Astrocyte (in vitro differentiated cells and primary cell): ENCODE data around the gene CD276. TPM values are rescaled to one million over a fixed set of nuclear protein-coding genes. Genes with fewer than 3 reads are reported as not detected.

Source experiments
- DNase-seq: peaks from one replicate; pipeline ENCODE4 v3.0.0-alpha.2; 2010; ENCODE audit warnings: low read depth
- FAIRE-seq: peaks from 2 replicates; lab custom pipeline; 2011; peaks lifted over from hg19 to GRCh38; lab: Jason Lieb, UNC
- H2AFZ ChIP-seq: 2 replicates; pipeline ENCODE4 v1.6.0; 2012; ENCODE audit warnings: low read depth, low read length, inconsistent platforms
- H3K27ac ChIP-seq: 2 replicates; pipeline ENCODE4 v1.5.1; 2011; ENCODE audit warnings: low read depth, low read length, inconsistent platforms
- H3K27me3 ChIP-seq: 2 replicates; pipeline ENCODE4 v1.6.0; 2011; ENCODE audit warnings: low read length, inconsistent platforms; ENCODE audit not compliant: insufficient read depth
- H3K36me3 ChIP-seq: 2 replicates; pipeline ENCODE4 v1.5.1; 2011; ENCODE audit warnings: low read length, inconsistent platforms; ENCODE audit not compliant: insufficient read depth
- H3K4me1 ChIP-seq: 2 replicates; pipeline ENCODE4 v1.5.1; 2011; ENCODE audit warnings: low read length, inconsistent platforms; ENCODE audit not compliant: insufficient read depth
- H3K4me2 ChIP-seq: 2 replicates; pipeline ENCODE4 v1.6.0; 2012; ENCODE audit warnings: low read length, inconsistent platforms
- H3K4me3 ChIP-seq: 2 replicates; pipeline ENCODE4 v1.5.1; 2011; ENCODE audit warnings: low read depth, mild to moderate bottlenecking, low read length, inconsistent platforms; ENCODE audit not compliant: insufficient read depth
- H3K79me2 ChIP-seq: 2 replicates; pipeline ENCODE4 v1.6.0; 2012; ENCODE audit warnings: mild to moderate bottlenecking, low read length, inconsistent platforms; ENCODE audit not compliant: insufficient read depth
- H3K9ac ChIP-seq: 2 replicates; pipeline ENCODE4 v1.6.0; 2012; ENCODE audit warnings: mild to moderate bottlenecking, low read length, inconsistent platforms
- H3K9me3 ChIP-seq: 2 replicates; pipeline ENCODE4 v1.5.1; 2012; ENCODE audit warnings: low read depth, mild to moderate bottlenecking, low read length, inconsistent platforms; ENCODE audit not compliant: insufficient read depth
- H4K20me1 ChIP-seq: 2 replicates; pipeline ENCODE4 v1.6.0; 2012; ENCODE audit warnings: low read length, inconsistent platforms; ENCODE audit not compliant: insufficient read depth
- H3K27ac Mint-ChIP-seq: one replicate; pipeline ENCODE4 v1.8.0; 2021; ENCODE audit warnings: mild to moderate bottlenecking, mixed read lengths; ENCODE audit not compliant: unreplicated experiment
- H3K27me3 Mint-ChIP-seq: one replicate; pipeline ENCODE4 v1.8.0; 2021; ENCODE audit warnings: low read depth, mixed read lengths; ENCODE audit not compliant: unreplicated experiment
- H3K36me3 Mint-ChIP-seq: one replicate; pipeline ENCODE4 v1.8.0; 2021; ENCODE audit warnings: low read depth, mixed read lengths; ENCODE audit not compliant: unreplicated experiment
- H3K4me1 Mint-ChIP-seq: one replicate; pipeline ENCODE4 v1.8.0; 2021; ENCODE audit warnings: low read depth, mixed read lengths; ENCODE audit not compliant: unreplicated experiment
- H3K4me3 Mint-ChIP-seq: one replicate; pipeline ENCODE4 v1.8.0; 2021; ENCODE audit warnings: mild to moderate bottlenecking, moderate library complexity, mixed read lengths; ENCODE audit not compliant: unreplicated experiment
- H3K9me3 Mint-ChIP-seq: one replicate; pipeline ENCODE4 v1.8.0; 2021; ENCODE audit warnings: mild to moderate bottlenecking, mixed read lengths; ENCODE audit not compliant: unreplicated experiment
- CTCF ChIP-seq: IDR thresholded peaks from 2 replicates; pipeline ENCODE4 v1.5.1; 2011; ENCODE audit warnings: low read depth, mild to moderate bottlenecking, inconsistent platforms, low read length, moderate library complexity; ENCODE audit not compliant: insufficient read depth
- EZH2 ChIP-seq: IDR thresholded peaks from 2 replicates; pipeline ENCODE4 v1.6.1; 2012; ENCODE audit warnings: mild to moderate bottlenecking, low read length, inconsistent platforms; ENCODE audit not compliant: insufficient read depth
- total RNA-seq: library from RNA; stranded (reverse); gene quantifications from 2 replicates; pipeline ENCODE4 v1.2.1, GENCODE V29; 2021

Gene CD276
- total RNA-seq, 1 donor from 2014 or later = 225 TPM

GRCh38 chr15:73709241-73709640 is 25.1 kb downstream of the CD276 start:
- Histone ChIP-seq H3K27me3 (no peaks in the 10 kb centered on the region), H3K4me2 (no peak overlapping the region), H3K9ac (no peak overlapping the region), H3K4me1 (no peaks in the 10 kb centered on the region), H3K79me2 (peaks cover 3% of the 10 kb centered on the region), H3K9me3 (no peaks in the 10 kb centered on the region), H3K27ac (no peak overlapping the region), H3K4me3 (no peak overlapping the region), H4K20me1 (peaks cover 74% of the 10 kb centered on the region), H3K36me3 (peaks cover 26% of the 10 kb centered on the region), H2AFZ (no peak overlapping the region)
- H3K36me3 Mint-ChIP-seq = peaks cover 31% of the 10 kb centered on the region
- no peaks in the 10 kb centered on the region for H3K27me3 Mint-ChIP-seq
- no peak overlapping the region for H3K4me3 Mint-ChIP-seq
- DNase-seq = no peak
- no peaks in the 10 kb centered on the region for H3K9me3 Mint-ChIP-seq
- no peak for TF ChIP-seq EZH2
- TF ChIP-seq CTCF = no peak
- H3K4me1 Mint-ChIP-seq = no peaks in the 10 kb centered on the region
- no peak overlapping the region for H3K27ac Mint-ChIP-seq
- FAIRE-seq = no peak

GRCh38 chr15:73709686-73710085 is 25.5 kb downstream of the CD276 start:
- Mint-ChIP-seq H3K4me3 (no peak overlapping the region), H3K9me3 (no peaks in the 10 kb centered on the region), H3K36me3 (peaks cover 32% of the 10 kb centered on the region), H3K27ac (no peak overlapping the region), H3K27me3 (no peaks in the 10 kb centered on the region), H3K4me1 (no peaks in the 10 kb centered on the region)
- TF ChIP-seq EZH2 (no peak), CTCF (no peak)
- H3K27ac ChIP-seq = no peak overlapping the region
- H3K4me3 ChIP-seq = no peak overlapping the region
- peaks cover 3% of the 10 kb centered on the region for H3K79me2 ChIP-seq
- no peaks in the 10 kb centered on the region for H3K9me3 ChIP-seq
- no peaks in the 10 kb centered on the region for H3K4me1 ChIP-seq
- no peak overlapping the region for H2AFZ ChIP-seq
- H3K36me3 ChIP-seq = peaks cover 26% of the 10 kb centered on the region
- H3K9ac ChIP-seq = no peak overlapping the region
- no peak overlapping the region for H3K4me2 ChIP-seq
- FAIRE-seq = no peak
- no peaks in the 10 kb centered on the region for H3K27me3 ChIP-seq
- peaks cover 70% of the 10 kb centered on the region for H4K20me1 ChIP-seq
- DNase-seq = no peak

GRCh38 chr15:73710321-73710720 is 26.1 kb downstream of the CD276 start:
- TF ChIP-seq CTCF = no peak
- no peak for TF ChIP-seq EZH2
- H3K36me3 Mint-ChIP-seq = peaks cover 35% of the 10 kb centered on the region
- no peaks in the 10 kb centered on the region for H3K9me3 ChIP-seq
- H3K36me3 ChIP-seq = peaks cover 22% of the 10 kb centered on the region
- no peaks in the 10 kb centered on the region for H3K4me1 Mint-ChIP-seq
- DNase-seq (no peak), FAIRE-seq (no peak)
- peaks cover under 1% of the 10 kb centered on the region for H3K79me2 ChIP-seq
- H3K4me2 ChIP-seq = no peak overlapping the region
- no peak overlapping the region for H3K4me3 Mint-ChIP-seq
- H3K27ac Mint-ChIP-seq = no peak overlapping the region
- no peak overlapping the region for H2AFZ ChIP-seq
- H4K20me1 ChIP-seq = peaks cover 63% of the 10 kb centered on the region
- no peak overlapping the region for H3K9ac ChIP-seq
- H3K4me3 ChIP-seq = no peak overlapping the region
- H3K27me3 ChIP-seq = no peaks in the 10 kb centered on the region
- H3K27me3 Mint-ChIP-seq = no peaks in the 10 kb centered on the region
- no peaks in the 10 kb centered on the region for H3K4me1 ChIP-seq
- H3K27ac ChIP-seq = no peak overlapping the region
- no peaks in the 10 kb centered on the region for H3K9me3 Mint-ChIP-seq
